COLO829 (cell line): Measurements from ENCODE around the gene GTF3C1.
A peak's percentile ranks its signal among the peaks of the same experiment; 100 is the strongest.
"Not testable (repeated sequence)": the region's sequence is repeated elsewhere in the genome, so short reads cannot be mapped to it uniquely, and the experiment has no call there.

Source experiments
- DNase-seq: peaks from one replicate; pipeline ENCODE4 v3.0.0; 2012; ENCODE audit warnings: low spot score

The GTF3C1 gene

GRCh38 chr16:27462846-27463682, 86.6 kb downstream of the GTF3C1 start:
- no peak for DNase-seq

DNA sequence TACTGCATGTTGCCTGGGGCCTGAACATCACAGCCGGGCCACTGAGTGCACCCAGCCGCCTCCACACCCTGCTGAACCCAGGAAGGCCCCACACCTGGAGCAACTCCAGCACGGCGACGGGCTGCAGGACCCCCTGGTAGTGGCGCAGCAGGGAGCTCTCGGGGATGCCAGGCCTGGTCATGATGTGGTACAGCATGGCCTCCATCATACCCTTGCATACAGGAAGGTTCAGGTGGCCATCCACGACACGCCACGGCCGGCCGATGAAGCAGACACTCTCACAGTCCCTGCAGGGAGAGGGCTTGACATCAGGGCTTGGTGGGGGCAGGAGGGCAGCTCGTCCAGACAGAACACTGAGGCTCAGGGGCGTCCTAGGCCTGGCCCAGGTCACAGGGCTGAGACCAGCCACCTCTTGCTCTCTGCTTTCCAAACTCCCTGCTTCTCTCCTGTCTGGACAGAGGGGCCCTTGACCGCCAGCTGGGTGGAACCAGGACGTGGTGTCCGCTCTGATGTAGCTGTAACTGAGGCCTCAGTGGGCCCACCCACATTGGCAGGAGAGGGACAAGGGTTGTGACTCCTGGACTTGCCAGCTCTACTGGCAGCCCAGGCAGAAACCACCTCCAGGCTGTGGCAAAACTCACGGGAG, 87.4 kb downstream of the GTF3C1 start:
- no peak for DNase-seq

GRCh38 chr16:27461483-27462171, 88.1 kb downstream of the GTF3C1 start:
- no peak for DNase-seq

- no peak for DNase-seq
Observed at GRCh38 chr16:27460663-27461482, 88.8 kb downstream of the GTF3C1 start.

DNA sequence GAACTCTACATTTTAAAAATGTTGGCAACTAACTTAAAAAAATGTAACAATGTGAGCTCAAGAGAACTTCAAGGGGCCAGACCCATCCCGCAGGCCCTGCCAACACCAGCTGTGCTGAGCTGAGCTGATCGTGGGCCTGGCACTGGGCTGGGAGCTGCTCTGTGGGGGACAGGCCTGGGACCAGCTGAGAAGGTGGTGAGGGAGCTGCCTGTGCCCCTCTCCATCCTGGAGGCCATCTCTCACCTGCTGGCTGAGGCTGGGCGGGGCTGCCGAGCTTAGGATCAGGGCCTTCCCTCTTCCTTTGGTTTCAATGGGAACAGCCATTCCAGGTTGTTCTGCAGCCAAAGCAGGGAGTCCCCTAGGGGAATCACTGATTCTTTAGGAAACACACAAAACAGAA, 89.5 kb downstream of the GTF3C1 start:
- no peak for DNase-seq

DNA sequence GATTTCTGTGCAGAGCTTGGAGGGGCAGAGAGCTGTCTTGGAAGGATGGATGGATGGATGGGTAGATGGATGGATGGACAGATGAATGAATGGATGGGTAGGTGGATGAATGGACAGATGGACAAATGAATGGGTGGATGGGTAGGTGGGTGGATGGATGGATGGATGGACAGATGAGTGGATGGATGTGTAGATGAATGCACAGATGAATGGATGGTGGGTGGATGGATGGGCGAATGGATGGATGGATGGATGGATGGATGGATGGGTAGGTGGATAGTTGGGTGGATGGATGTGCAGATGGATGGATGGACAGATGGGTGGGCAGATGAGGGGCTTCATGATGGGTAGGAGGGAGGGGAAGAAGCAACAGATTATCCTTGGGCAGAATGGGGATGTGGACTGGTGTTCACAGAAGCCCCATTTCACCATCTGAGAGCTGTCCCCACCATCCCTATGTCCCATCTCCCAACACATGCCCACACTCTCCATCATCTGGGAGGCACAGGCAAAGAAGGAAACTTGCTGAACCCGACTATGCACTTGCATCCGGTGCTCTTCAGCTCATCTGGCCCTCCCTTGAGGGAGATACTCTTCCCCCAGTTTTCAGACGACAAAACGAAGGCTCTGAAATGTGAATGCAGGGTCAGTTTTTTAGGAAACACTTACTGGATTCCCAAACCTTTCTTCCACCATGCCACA, 90.6 kb downstream of the GTF3C1 start:
- no peak for DNase-seq

DNA sequence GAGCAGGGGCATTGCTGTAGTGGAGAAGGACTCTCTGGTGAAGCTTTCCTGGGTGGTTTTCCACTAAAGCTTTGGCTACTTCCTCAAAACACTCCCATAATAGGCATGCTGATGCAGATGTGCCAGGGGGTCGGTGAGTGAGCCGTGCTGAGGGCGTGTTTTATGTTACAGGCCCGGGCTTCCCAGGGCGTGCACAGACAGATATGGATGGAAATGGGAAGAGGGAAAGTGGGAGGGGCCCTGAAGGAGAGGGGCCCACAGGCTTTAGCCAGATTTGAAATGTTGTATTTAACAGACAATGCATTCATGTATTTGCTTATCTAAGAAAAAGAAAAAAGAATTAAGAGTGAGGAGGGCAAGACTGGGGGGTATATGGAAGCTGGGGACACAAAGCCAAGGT, 91.5 kb downstream of the GTF3C1 start:
- no peak for DNase-seq

DNA sequence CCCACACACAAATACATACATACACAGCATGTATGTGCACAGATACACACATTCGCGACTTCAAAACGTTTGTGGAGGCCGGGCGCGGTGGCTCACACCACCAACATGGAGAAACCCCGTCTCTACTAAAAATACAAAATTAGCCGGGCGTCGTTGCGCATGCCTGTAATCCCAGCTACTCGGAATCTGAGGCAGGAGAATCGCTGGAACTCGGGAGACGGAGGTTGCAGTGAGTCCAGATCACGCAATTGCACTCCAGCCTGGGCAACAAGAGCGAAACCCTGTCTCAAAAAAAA, 92.2 kb downstream of the GTF3C1 start:
- DNase-seq = not testable (repeated sequence)

GRCh38 chr16:27455700-27456099, 94.0 kb downstream of the GTF3C1 start:
- peak; percentile 94 for DNase-seq

- DNase-seq = no peak
Observed at GRCh38 chr16:27453494-27453825, 96.3 kb downstream of the GTF3C1 start.

GRCh38 chr16:27452569-27453493, 96.9 kb downstream of the GTF3C1 start:
- DNase-seq = no peak

DNA sequence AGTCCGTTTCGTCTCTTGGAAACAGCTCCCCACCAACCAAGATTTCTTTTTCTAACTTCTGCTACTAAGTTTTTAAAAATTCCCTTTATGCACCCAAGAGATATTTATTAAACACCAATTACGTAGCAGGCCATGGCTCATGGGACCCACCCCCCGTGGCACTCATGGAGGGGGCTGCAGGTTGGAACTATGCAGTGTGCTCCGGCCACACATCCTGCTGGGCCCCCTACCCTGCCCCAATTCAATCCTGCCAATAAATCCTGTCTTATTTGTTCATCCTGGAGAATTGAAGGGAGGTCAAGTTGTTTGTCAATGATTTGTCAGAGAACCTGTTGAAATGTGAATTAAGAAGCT, 99.5 kb downstream of the GTF3C1 start:
- no peak for DNase-seq

DNA sequence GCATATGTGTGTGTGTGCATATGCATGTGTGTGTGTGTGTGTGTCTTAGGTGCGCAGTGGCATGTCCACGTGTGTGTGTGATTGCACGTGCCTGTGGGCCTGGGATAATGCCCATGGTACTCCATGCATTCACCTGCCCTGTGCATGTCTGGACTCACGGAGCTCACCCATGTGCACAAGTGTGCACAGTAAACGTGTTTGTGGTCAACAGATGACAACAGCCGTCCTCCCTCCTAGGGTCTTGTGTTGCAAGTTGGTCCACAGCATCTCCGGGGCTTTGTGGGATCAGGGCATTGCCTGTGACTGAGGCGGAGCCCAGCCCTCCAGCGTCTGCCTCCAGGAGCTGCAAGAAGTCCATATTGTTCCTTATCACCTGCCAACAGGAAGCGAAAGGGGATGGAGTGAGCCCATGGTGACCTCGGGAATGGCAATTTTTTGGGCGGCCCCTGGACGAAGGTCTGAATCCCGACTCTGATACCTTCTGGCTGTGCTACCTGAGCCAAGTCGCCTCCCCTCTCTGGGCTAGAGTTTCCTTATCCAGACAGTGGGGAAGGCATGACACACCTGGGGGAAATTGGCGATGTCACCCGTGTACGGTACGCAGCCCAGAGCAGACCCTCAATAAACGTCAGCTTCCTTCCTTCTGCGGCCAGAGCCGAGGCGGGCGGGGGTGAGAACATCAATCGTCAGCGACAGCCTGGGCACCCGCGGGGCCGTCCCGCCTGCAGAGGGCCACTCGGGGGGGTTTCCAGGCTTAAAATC, 100.1 kb downstream of the GTF3C1 start:
- no peak for DNase-seq

GRCh38 chr16:27448532-27449433, 100.9 kb downstream of the GTF3C1 start:
- no peak for DNase-seq

DNA sequence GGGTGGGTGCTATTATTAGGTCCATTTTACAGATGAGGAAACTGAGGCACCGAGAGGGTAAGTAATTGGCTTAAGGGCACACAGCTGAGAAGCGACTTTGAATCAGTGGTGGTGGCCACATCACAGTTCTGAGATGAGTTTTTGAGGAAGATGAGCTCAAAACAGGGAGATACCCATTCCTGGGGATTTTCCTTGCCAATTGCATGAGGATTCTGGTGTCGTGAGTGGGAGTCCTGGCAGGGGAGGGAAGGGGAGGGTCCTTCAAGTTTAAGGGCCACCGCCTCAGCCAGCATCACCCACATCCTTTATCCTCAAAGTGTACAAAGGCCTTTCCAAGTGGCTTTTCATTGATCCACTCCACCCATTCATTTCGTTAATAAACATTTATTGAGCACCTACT, 102.4 kb downstream of the GTF3C1 start:
- no peak for DNase-seq

DNA sequence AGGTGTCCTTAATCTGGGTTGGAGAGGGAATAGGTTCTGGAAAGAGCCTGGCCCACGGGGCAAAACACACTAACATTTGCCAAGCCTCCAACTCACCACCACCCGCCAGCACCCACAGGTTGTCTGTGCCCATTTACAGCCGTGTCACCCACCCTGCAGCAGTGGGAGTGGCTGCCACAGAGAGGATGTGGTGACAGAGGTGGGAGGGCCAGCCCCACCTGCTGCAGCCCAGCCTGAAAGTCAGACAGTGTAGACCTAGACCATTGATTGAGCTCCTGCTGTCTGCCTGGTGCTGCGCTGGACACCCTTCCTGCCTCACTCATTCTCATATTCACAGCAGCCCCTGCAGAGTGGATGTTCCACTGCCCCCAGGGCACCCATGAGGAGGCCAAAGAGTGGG, 103.0 kb downstream of the GTF3C1 start:
- no peak for DNase-seq

DNA sequence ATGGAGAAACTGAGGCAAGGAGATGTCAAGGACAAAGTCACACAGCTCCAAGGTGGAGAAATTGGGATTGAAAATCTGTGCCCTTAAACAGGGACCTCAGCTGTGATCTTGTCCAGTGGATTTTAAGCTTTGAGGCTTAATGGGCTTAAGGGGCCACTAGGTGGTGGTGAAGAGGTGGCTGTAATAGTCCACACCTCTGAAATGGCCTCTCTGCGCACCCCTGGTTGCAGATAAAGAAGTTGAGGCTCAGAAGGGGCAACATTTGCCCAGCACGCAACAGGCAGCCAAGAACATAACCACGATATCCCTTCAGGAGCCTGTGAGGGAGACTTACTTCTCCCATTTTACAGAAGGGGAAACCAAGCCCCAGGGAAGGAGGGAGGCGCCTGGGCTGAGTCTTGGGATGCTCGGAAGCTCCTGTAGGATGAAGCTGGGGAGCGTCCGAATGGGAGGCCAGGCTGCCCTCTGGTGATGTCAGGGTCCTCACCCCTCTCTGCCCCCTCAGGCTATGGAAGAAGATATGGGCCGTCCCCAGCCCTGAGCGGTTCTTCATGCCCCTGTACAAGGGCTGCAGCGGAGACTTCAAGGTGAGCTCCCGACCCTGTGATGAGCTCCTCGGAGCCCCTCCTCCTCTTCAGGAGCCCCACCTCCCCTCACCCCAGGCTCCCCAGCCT, 104.1 kb downstream of the GTF3C1 start:
- no peak for DNase-seq

DNA sequence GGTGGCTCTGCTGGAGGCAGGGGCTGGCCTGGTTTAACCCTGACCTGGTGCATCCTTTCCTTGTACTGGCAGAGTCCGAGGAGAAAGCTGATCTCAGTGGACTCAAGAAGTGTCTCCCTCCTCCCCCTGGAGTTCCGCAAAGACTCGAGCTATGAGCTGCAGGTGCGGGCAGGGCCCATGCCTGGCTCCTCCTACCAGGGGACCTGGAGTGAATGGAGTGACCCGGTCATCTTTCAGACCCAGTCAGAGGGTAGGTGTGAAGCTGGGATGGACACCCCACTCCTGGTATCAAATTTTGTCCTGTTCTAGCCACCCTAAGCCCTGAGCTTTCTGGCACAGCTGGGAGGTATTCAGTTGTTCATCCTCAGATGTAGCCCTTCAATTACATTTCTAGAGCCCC, 105.2 kb downstream of the GTF3C1 start:
- DNase-seq = no peak

DNA sequence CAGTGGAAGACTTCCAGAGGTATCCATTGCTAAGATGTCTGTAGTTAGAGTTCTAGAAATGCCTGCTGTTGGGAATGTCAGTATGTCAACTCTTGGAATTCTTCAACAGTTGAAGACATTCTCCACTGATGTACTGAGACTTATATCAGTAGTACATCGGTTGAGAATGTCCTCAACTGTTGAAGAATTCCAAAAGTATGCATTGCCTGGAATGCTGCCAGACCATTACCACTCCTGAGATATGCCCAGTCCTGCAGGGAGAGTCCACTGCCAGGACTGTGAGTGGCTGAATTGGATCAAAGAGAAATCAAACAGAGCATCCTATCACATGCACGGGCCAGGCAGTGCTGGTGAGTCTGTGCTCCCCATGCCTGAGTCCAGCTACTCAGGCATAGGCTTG, 105.7 kb downstream of the GTF3C1 start:
- no peak for DNase-seq
